Measurements from ENCODE around the gene IFT20.

GRCh38 chr17:28344435-28344901 is 9.2 kb upstream of the IFT20 start:
- TF ChIP-seq CTCF (IDR thresholded peaks at IDR 0.05), result no peak
- no peak for TF ChIP-seq POLR2A (IDR thresholded peaks at IDR 0.05)

Data from gastroesophageal sphincter (tissue), 3 donors.